T-helper 1 cell treated with Interleukin-12 subunit alpha and Interleukin-12 subunit beta and Interleukin-4 antibody, amounts not matched to agents 30 μg/mL and 1 μg/mL, for 36 hours (primary cell): Measurements from ENCODE around the gene SSC5D.
"Not testable (repeated sequence)": the region's sequence is repeated elsewhere in the genome, so short reads cannot be mapped to it uniquely, and the experiment has no call there.

ENCODE experiments used
- H3K27ac Mint-ChIP-seq: one replicate; pipeline ENCODE4 v1.8.0; 2021; ENCODE audit warnings: mild to moderate bottlenecking, mixed read lengths
- H3K27me3 Mint-ChIP-seq: one replicate; pipeline ENCODE4 v1.8.0; 2021; ENCODE audit warnings: low read depth, mixed read lengths
- H3K36me3 Mint-ChIP-seq: one replicate; pipeline ENCODE4 v1.8.0; 2021; ENCODE audit warnings: low read depth, mixed read lengths
- H3K4me1 Mint-ChIP-seq: one replicate; pipeline ENCODE4 v1.8.0; 2021; ENCODE audit warnings: low read depth, mixed read lengths
- H3K4me3 Mint-ChIP-seq: one replicate; pipeline ENCODE4 v1.8.0; 2021; ENCODE audit warnings: mild to moderate bottlenecking, moderate library complexity, mixed read lengths
- H3K9me3 Mint-ChIP-seq: one replicate; pipeline ENCODE4 v1.8.0; 2021; ENCODE audit warnings: mixed read lengths

SSC5D gene

GRCh38 chr19:55487924-55488687, at the start of gene SSC5D:
SSC5D (plus strand) TSS chr19:55488436; CDS start chr19:55488590, 154 bp downstream.
- no peaks in the 10 kb centered on the region for H3K9me3 Mint-ChIP-seq
- H3K4me3 Mint-ChIP-seq = peak within 1 kb of the TSS; percentile 28
- H3K27ac Mint-ChIP-seq = peak within 1 kb of the TSS; percentile 15
- no peaks in the 10 kb centered on the region for H3K4me1 Mint-ChIP-seq
- H3K36me3 Mint-ChIP-seq = no peaks in the 10 kb centered on the region
- H3K27me3 Mint-ChIP-seq = no peaks in the 10 kb centered on the region

GRCh38 chr19:55439052-55439451, 49.2 kb upstream of the SSC5D start:
- Mint-ChIP-seq H3K4me3 (no peak overlapping the region), H3K4me1 (peaks cover 13% of the 10 kb centered on the region), H3K27ac (no peak overlapping the region), H3K36me3 (no peaks in the 10 kb centered on the region), H3K27me3 (peaks cover 55% of the 10 kb centered on the region), H3K9me3 (no peaks in the 10 kb centered on the region)

- H3K4me1 Mint-ChIP-seq = peaks cover 13% of the 10 kb centered on the region
- H3K4me3 Mint-ChIP-seq = no peak overlapping the region
- no peaks in the 10 kb centered on the region for H3K9me3 Mint-ChIP-seq
- H3K36me3 Mint-ChIP-seq = no peaks in the 10 kb centered on the region
- peak overlapping the region; percentile 0 for H3K27ac Mint-ChIP-seq
- H3K27me3 Mint-ChIP-seq = peaks cover 68% of the 10 kb centered on the region
These were observed 47.7 kb upstream of the SSC5D start for GRCh38 chr19:55440411-55441105.

GRCh38 chr19:55441319-55441691, 46.9 kb upstream of the SSC5D start:
- H3K27me3 Mint-ChIP-seq = peaks cover 74% of the 10 kb centered on the region
- H3K27ac Mint-ChIP-seq = peak overlapping the region; percentile 0
- H3K36me3 Mint-ChIP-seq = no peaks in the 10 kb centered on the region
- H3K4me1 Mint-ChIP-seq = peaks cover 13% of the 10 kb centered on the region
- H3K4me3 Mint-ChIP-seq = no peak overlapping the region
- H3K9me3 Mint-ChIP-seq = no peaks in the 10 kb centered on the region

- peaks cover 12% of the 10 kb centered on the region for H3K4me1 Mint-ChIP-seq
- H3K9me3 Mint-ChIP-seq = no peaks in the 10 kb centered on the region
- H3K27ac Mint-ChIP-seq = no peak overlapping the region
- peaks cover 70% of the 10 kb centered on the region for H3K27me3 Mint-ChIP-seq
- H3K4me3 Mint-ChIP-seq = no peak overlapping the region
- H3K36me3 Mint-ChIP-seq = no peaks in the 10 kb centered on the region
These were observed 46.4 kb upstream of the SSC5D start for GRCh38 chr19:55441692-55442321.

- Mint-ChIP-seq H3K4me1 (peaks cover 11% of the 10 kb centered on the region), H3K27ac (no peak overlapping the region), H3K4me3 (no peak overlapping the region), H3K9me3 (no peaks in the 10 kb centered on the region), H3K36me3 (no peaks in the 10 kb centered on the region), H3K27me3 (peaks cover 63% of the 10 kb centered on the region)
These were observed 45.8 kb upstream of the SSC5D start for GRCh38 chr19:55442372-55442961.

GRCh38 chr19:55443045-55443823, 45.0 kb upstream of the SSC5D start, which contains the start of gene SHISA7:
SHISA7 (minus strand) TSS chr19:55443300; CDS start chr19:55442863, 437 bp downstream.
- H3K36me3 Mint-ChIP-seq = no peaks in the 10 kb centered on the region
- peaks cover 61% of the 10 kb centered on the region for H3K27me3 Mint-ChIP-seq
- no peaks in the 10 kb centered on the region for H3K9me3 Mint-ChIP-seq
- H3K4me1 Mint-ChIP-seq = peaks cover 11% of the 10 kb centered on the region
- H3K27ac Mint-ChIP-seq = no peak within 1 kb of the TSS
- H3K4me3 Mint-ChIP-seq = no peak within 1 kb of the TSS

- Mint-ChIP-seq H3K27ac (no peak overlapping the region), H3K36me3 (no peaks in the 10 kb centered on the region), H3K4me3 (no peak overlapping the region), H3K4me1 (peaks cover 11% of the 10 kb centered on the region), H3K9me3 (no peaks in the 10 kb centered on the region), H3K27me3 (peaks cover 58% of the 10 kb centered on the region)
These were observed 44.3 kb upstream of the SSC5D start for GRCh38 chr19:55443824-55444480.

- H3K4me3 Mint-ChIP-seq = no peak overlapping the region
- peaks cover 11% of the 10 kb centered on the region for H3K4me1 Mint-ChIP-seq
- no peaks in the 10 kb centered on the region for H3K36me3 Mint-ChIP-seq
- peaks cover 52% of the 10 kb centered on the region for H3K27me3 Mint-ChIP-seq
- no peak overlapping the region for H3K27ac Mint-ChIP-seq
- no peaks in the 10 kb centered on the region for H3K9me3 Mint-ChIP-seq
These were observed 43.6 kb upstream of the SSC5D start for GRCh38 chr19:55444646-55445045.

GRCh38 chr19:55446060-55446459, 42.2 kb upstream of the SSC5D start:
- no peaks in the 10 kb centered on the region for H3K9me3 Mint-ChIP-seq
- H3K4me3 Mint-ChIP-seq = no peak overlapping the region
- H3K36me3 Mint-ChIP-seq = no peaks in the 10 kb centered on the region
- no peak overlapping the region for H3K27ac Mint-ChIP-seq
- H3K27me3 Mint-ChIP-seq = peaks cover 49% of the 10 kb centered on the region
- H3K4me1 Mint-ChIP-seq = peaks cover 8% of the 10 kb centered on the region

GRCh38 chr19:55447421-55448174, 40.6 kb upstream of the SSC5D start:
- Mint-ChIP-seq H3K9me3 (no peaks in the 10 kb centered on the region), H3K4me1 (peaks cover 3% of the 10 kb centered on the region), H3K36me3 (no peaks in the 10 kb centered on the region), H3K4me3 (no peak overlapping the region), H3K27me3 (peaks cover 50% of the 10 kb centered on the region), H3K27ac (no peak overlapping the region)

- not testable (repeated sequence) for H3K4me3 Mint-ChIP-seq, H3K36me3 Mint-ChIP-seq, H3K9me3 Mint-ChIP-seq, H3K4me1 Mint-ChIP-seq, H3K27ac Mint-ChIP-seq
- H3K27me3 Mint-ChIP-seq = peaks cover 50% of the 10 kb centered on the region
These were observed 40.1 kb upstream of the SSC5D start for GRCh38 chr19:55448175-55448490.

GRCh38 chr19:55449469-55449868, 38.8 kb upstream of the SSC5D start:
- peaks cover 4% of the 10 kb centered on the region for H3K4me1 Mint-ChIP-seq
- H3K27ac Mint-ChIP-seq = no peak overlapping the region
- H3K36me3 Mint-ChIP-seq = peaks cover 3% of the 10 kb centered on the region
- H3K9me3 Mint-ChIP-seq = no peaks in the 10 kb centered on the region
- H3K4me3 Mint-ChIP-seq = no peak overlapping the region
- peaks cover 47% of the 10 kb centered on the region for H3K27me3 Mint-ChIP-seq
